NCI-H1436 treated with DMSO at 0.1 percent for 48 hours (cell line): ENCODE data around the gene CPXM2.
"Not testable (repeated sequence)": the region's sequence is repeated elsewhere in the genome, so short reads cannot be mapped to it uniquely, and the experiment has no call there.

Experiments used
- DNase-seq: peaks from one replicate; lab custom pipeline; 2025; lab: John Stamatoyannopoulos, UW

CPXM2 gene

GRCh38 chr10:123743441-123744223 lies 148.0 kb downstream of the CPXM2 start:
- DNase-seq: no peak

- DNase-seq: no peak
These were observed 148.7 kb downstream of the CPXM2 start for GRCh38 chr10:123742751-123743440.

GRCh38 chr10:123741711-123742110 lies 149.9 kb downstream of the CPXM2 start:
- no peak for DNase-seq

- no peak for DNase-seq
These were observed 150.5 kb downstream of the CPXM2 start for GRCh38 chr10:123741146-123741545.

GRCh38 chr10:123736917-123737316 lies 154.7 kb downstream of the CPXM2 start:
- not testable (repeated sequence) for DNase-seq

GRCh38 chr10:123729523-123729922 lies 162.1 kb downstream of the CPXM2 start:
- no peak for DNase-seq

- no peak for DNase-seq
These were observed 164.8 kb downstream of the CPXM2 start for GRCh38 chr10:123726836-123727235.

GRCh38 chr10:123726381-123726780 lies 165.2 kb downstream of the CPXM2 start:
- no peak for DNase-seq

GRCh38 chr10:123724747-123725146 lies 166.9 kb downstream of the CPXM2 start:
- DNase-seq: no peak

GRCh38 chr10:123722351-123722750 lies 169.3 kb downstream of the CPXM2 start:
- DNase-seq: no peak

GRCh38 chr10:123721441-123722049 lies 170.1 kb downstream of the CPXM2 start:
- DNase-seq: no peak

GRCh38 chr10:123720536-123720935 lies 171.1 kb downstream of the CPXM2 start:
- DNase-seq: no peak

- no peak for DNase-seq
These were observed 173.0 kb downstream of the CPXM2 start for GRCh38 chr10:123718544-123719060.

GRCh38 chr10:123717336-123717735 lies 174.3 kb downstream of the CPXM2 start:
- no peak for DNase-seq

GRCh38 chr10:123715546-123715945 lies 176.1 kb downstream of the CPXM2 start:
- no peak for DNase-seq

GRCh38 chr10:123706236-123706635 lies 185.4 kb downstream of the CPXM2 start:
- no peak for DNase-seq

- no peak for DNase-seq
These were observed 186.8 kb downstream of the CPXM2 start for GRCh38 chr10:123704812-123705211.

GRCh38 chr10:123704076-123704475 lies 187.5 kb downstream of the CPXM2 start:
- no peak for DNase-seq

GRCh38 chr10:123703195-123703790 lies 188.3 kb downstream of the CPXM2 start:
- DNase-seq: no peak
